ENCODE results near the gene CYP27C1. TPM values are rescaled to one million over a fixed set of nuclear protein-coding genes. Genes with fewer than 3 reads are reported as not detected.

CYP27C1 gene
- total RNA-seq (not detected), total RNA-seq (0 to 0.20 (median 0) reads per million in 172 experiments)
- polyA plus RNA-seq (2013, experiment 1 of 2), result not detected
- polyA plus RNA-seq (2013, experiment 2 of 2), result 0.04 TPM

- ATAC-seq (ENCODE audit: poor library complexity) (no peak), DNase-seq (no peak)
- Histone ChIP-seq H3K27ac (ENCODE audit: low read depth in 1 of 2, low read length in 2 of 2) (no peak within 1 kb of the TSS), H3K36me3 (ENCODE audit: insufficient read depth, low read length) (no peaks in the 10 kb centered on the region), H3K27me3 (ENCODE audit: control insufficient read depth in 1 of 2, insufficient read depth in 2 of 2, low read length in 2 of 2) (peaks cover 49 to 65% of the 10 kb centered on the region in 2 experiments), H3K4me1 (ENCODE audit: insufficient read depth, low read length) (peaks cover 20% of the 10 kb centered on the region), H3K9me3 (ENCODE audit: control insufficient read depth in 1 of 2, insufficient read depth in 1 of 2, low read length in 2 of 2) (peaks cover 11 to 19% of the 10 kb centered on the region in 2 experiments), H3K4me3 (ENCODE audit: low read length) (no peak within 1 kb of the TSS)
- intact Hi-C loops (cut with DNase I, micrococcal nuclease), result no loop called here
- H3K9me3 Mint-ChIP-seq, result peaks cover 2% of the 10 kb centered on the region
- H3K4me3 Mint-ChIP-seq, result peak within 1 kb of the TSS; percentile 77
- ChIA-PET CTCF (no interaction called here), POLR2A (no interaction called here)
- TF ChIP-seq CTCF (IDR thresholded peaks at IDR 0.05), result no peak
- no peak within 1 kb of the TSS for H3K27ac Mint-ChIP-seq
- peaks cover 19% of the 10 kb centered on the region for H3K4me1 Mint-ChIP-seq (ENCODE audit: low read depth)
- H3K27me3 Mint-ChIP-seq, result peaks cover 71% of the 10 kb centered on the region
- H3K36me3 Mint-ChIP-seq (ENCODE audit: low read depth), result no peaks in the 10 kb centered on the region
These were observed at the start of gene CYP27C1 for GRCh38 chr2:127220102-127220767. TSS of gene CYP27C1 (minus strand) at chr2:127220299. CDS start at chr2:127220270, 29 bp downstream.

- Histone ChIP-seq H3K4me1 (ENCODE audit: insufficient read depth, low read length) (no peaks in the 10 kb centered on the region), H3K9me3 (ENCODE audit: control insufficient read depth in 1 of 2, insufficient read depth in 1 of 2, low read length in 2 of 2) (no peaks in the 10 kb centered on the region), H3K4me3 (ENCODE audit: low read length) (no peak overlapping the region), H3K27ac (ENCODE audit: low read depth in 1 of 2, low read length in 2 of 2) (no peak overlapping the region), H3K36me3 (ENCODE audit: insufficient read depth, low read length) (peaks cover 49% of the 10 kb centered on the region), H3K27me3 (ENCODE audit: control insufficient read depth in 1 of 2, insufficient read depth in 2 of 2, low read length in 2 of 2) (no peaks in the 10 kb centered on the region)
- DNase-seq (no peak), ATAC-seq (ENCODE audit: poor library complexity) (no peak)
- ChIA-PET CTCF (no interaction called here), POLR2A (no interaction called here)
- no peak for TF ChIP-seq CTCF (IDR thresholded peaks at IDR 0.05)
- no peaks in the 10 kb centered on the region for H3K4me1 Mint-ChIP-seq (ENCODE audit: low read depth)
- intact Hi-C loops (cut with DNase I, micrococcal nuclease), result no loop called here
- H3K27ac Mint-ChIP-seq, result no peak overlapping the region
- H3K4me3 Mint-ChIP-seq, result no peak overlapping the region
- H3K9me3 Mint-ChIP-seq, result no peaks in the 10 kb centered on the region
- no peaks in the 10 kb centered on the region for H3K27me3 Mint-ChIP-seq
- peaks cover 88% of the 10 kb centered on the region for H3K36me3 Mint-ChIP-seq (ENCODE audit: low read depth)
These were observed 41.8 kb upstream of the CYP27C1 start for GRCh38 chr2:127261804-127262406.

- no peaks in the 10 kb centered on the region for H3K9me3 ChIP-seq (ENCODE audit: control insufficient read depth in 1 of 2, insufficient read depth in 1 of 2, low read length in 2 of 2)
- no peak for DNase-seq
- Mint-ChIP-seq H3K36me3 (ENCODE audit: low read depth) (peaks cover 86% of the 10 kb centered on the region), H3K27me3 (no peaks in the 10 kb centered on the region), H3K9me3 (no peaks in the 10 kb centered on the region), H3K4me1 (ENCODE audit: low read depth) (no peaks in the 10 kb centered on the region), H3K4me3 (no peak overlapping the region), H3K27ac (no peak overlapping the region)
- intact Hi-C loops (cut with DNase I, micrococcal nuclease), result no loop called here
- H3K27me3 ChIP-seq (ENCODE audit: control insufficient read depth in 1 of 2, insufficient read depth in 2 of 2, low read length in 2 of 2), result no peaks in the 10 kb centered on the region
- TF ChIP-seq CTCF (IDR thresholded peaks at IDR 0.05), result no peak
- H3K4me3 ChIP-seq (ENCODE audit: low read length), result no peak overlapping the region
- no peaks in the 10 kb centered on the region for H3K4me1 ChIP-seq (ENCODE audit: insufficient read depth, low read length)
- no peak overlapping the region for H3K27ac ChIP-seq (ENCODE audit: low read depth in 1 of 2, low read length in 2 of 2)
- peaks cover 58% of the 10 kb centered on the region for H3K36me3 ChIP-seq (ENCODE audit: insufficient read depth, low read length)
- ChIA-PET CTCF (no interaction called here), POLR2A (interaction anchor here (1.3 kb wide), 1 partner anchor 10 kb away, joined by 3 read pairs; no protein-coding TSS in a partner anchor)
- ATAC-seq (ENCODE audit: poor library complexity), result no peak
These were observed 39.3 kb upstream of the CYP27C1 start for GRCh38 chr2:127259355-127259754.

Data from CD4-positive, alpha-beta T cell (primary cell).